ENCODE results near the gene HAPLN3.

- no peak for TF ChIP-seq JUN (IDR thresholded peaks at IDR 0.05; ENCODE audit: borderline replicate concordance, insufficient read depth, insufficient read length, low read depth)
- no peak for TF ChIP-seq CTCF (IDR thresholded peaks at IDR 0.05; ENCODE audit: extremely low read depth in 1 of 2, insufficient read depth in 1 of 2, low read depth in 1 of 2, low read length in 2 of 2)
Observed at GRCh38 chr15:88839146-88839545, 56.2 kb downstream of the HAPLN3 start.
